Epithelial cell of prostate (primary cell): Measurements from ENCODE around the gene CA10.
A peak's percentile ranks its signal among the peaks of the same experiment; 100 is the strongest.

Source experiments
- DNase-seq: peaks from one replicate; pipeline ENCODE4 v3.0.0-alpha.2; 2011; ENCODE audit warnings: low read depth, low spot score
- H3K27ac ChIP-seq: fragments of 450-650 bp; 2 replicates; pipeline ENCODE4 v1.5.1; 2017; ENCODE audit warnings: mild to moderate bottlenecking

Gene CA10

DNA sequence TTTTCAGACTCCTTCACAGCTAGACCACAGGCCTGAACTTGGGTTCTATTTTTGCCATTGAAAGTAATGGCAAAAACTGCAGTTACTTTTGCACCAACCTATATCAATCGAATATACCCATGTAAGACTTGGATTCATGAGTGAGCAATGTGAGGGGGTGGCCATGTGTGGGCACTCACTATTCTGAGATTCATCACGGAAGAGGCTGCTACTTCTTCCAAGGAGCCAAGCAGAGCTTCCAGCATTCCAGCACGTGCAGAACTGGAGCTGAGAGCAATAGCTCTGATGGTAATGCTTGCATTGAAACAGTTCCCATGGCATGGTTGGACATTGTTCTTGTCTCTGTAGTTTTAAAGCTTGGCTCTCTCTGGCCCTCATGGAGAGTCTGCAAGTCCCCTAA is 327.6 kb downstream of the CA10 start:
- no peak for DNase-seq
- H3K27ac ChIP-seq, result no peak overlapping the region

GRCh38 chr17:51830451-51830850 is 328.1 kb downstream of the CA10 start:
- no peak overlapping the region for H3K27ac ChIP-seq
- no peak for DNase-seq

DNA sequence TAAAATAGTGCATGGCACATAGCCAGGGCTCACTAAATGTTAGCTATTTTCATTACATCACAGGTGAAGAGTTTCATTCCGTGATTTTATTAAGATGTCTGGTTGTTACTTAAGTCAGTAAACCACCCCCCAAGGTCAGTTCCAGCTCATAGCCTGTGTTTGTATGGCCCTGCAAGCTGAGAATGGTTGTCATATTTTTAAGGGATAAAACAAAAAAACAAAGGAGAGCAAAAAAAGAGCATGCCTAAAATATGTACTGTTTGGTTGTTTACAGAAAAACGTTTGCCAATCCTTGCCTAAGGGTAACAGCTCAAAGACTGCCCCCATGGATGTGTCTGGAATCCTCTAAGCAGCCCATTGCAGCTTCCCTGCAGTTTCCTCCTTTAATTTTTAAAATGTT is 329.6 kb downstream of the CA10 start:
- DNase-seq, result no peak
- no peak overlapping the region for H3K27ac ChIP-seq

DNA sequence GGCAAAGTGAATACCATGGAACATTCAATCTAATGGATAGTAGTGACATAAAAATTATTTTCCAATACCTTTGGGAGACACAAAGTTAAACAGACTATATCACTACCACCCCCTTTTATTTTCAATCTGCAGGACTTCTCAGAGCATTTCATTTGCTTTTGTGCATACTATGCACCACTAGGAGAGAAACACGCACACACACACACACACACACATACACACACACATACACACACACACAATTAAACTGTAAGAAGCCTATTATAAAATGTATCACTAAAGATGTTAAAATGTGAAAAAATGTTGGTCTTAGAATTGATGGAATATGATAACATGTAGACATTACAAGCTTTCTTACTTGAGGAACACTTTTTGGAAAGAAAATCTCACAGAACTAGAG is 331.4 kb downstream of the CA10 start:
- DNase-seq, result no peak
- H3K27ac ChIP-seq, result no peak overlapping the region

DNA sequence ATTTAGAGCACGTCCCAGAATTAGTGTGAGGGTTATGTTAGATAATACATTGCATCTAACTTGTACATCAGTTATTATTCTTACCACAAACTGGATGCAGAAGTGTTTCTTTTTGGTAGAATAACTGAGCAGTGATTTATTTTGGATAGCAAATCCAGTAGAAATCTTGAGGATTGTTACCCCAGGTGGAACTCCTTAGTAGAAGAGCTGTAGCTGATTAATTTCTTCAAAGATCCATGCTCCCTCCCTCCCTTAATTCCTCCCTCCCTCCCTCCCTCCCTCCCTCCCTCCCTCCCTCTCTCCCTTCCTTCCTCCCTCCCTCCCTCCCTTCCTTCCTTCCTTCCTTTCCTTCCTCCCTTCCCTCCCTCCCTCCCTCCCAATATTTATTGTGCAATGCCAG is 337.7 kb downstream of the CA10 start:
- no peak for DNase-seq
- peak overlapping the region; percentile 53 for H3K27ac ChIP-seq

DNA sequence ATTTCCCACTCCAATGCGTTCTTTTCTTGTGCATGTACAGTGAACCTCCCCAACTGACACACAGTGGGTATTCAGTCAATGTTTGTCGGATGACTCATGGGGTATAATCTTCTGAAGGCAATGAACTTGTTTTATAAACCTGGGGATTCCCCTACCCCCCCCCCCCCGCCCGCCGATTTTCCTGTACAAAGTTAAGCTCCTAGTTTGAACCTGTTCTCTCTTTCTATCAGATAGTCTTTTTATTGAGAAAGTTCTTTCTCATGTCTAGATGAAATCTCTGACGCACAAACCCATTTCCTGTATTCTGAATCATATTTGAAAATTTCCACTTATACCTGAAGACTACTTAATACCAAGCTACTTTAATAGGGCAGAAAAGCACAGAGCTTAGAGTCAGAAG is 338.3 kb downstream of the CA10 start:
- peak; percentile 31 for DNase-seq
- peak overlapping the region; percentile 53 for H3K27ac ChIP-seq

GRCh38 chr17:51819341-51820219 is 338.9 kb downstream of the CA10 start:
- peak overlapping the region; percentile 53 for H3K27ac ChIP-seq
- no peak for DNase-seq

DNA sequence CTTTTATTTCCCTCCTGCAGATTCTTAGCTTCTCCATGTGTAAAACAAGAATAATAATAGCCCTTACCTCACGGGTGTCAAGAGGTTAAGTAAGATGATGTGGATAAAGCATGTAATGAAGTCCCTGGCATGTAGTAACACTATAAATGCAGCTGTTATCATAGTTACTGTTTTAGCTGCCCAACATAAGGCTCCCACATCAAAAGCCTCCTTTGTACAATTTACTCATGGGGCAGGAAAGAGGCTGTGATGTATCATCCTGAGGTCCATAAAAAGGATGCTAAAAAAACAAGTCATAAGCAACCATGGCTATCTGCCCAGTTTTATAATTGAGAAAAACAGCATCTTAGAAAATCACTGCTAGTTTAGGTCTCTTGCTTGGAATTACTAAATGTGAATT is 339.7 kb downstream of the CA10 start:
- no peak overlapping the region for H3K27ac ChIP-seq

DNA sequence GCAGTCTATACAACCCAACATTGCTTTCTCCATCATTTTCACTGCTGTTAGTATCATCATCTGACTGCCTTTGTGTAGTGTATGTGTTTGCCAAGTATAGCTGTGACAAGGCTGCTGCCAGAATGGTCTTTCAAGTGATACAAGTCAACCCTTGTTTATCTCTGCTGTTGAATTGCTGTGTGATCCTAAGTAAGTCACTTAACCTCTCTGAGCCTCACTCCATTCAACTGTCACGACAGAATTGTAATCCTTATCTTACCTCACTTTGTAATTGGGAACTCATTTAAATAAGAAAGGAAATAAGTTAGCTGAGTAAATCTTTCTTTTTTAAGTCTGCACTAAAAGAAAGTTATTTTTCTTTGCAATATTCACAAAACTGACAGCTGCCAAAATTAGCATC is 340.6 kb downstream of the CA10 start:
- no peak overlapping the region for H3K27ac ChIP-seq

More for the DNA sequence above, 339.7 kb downstream of the CA10 start:
- DNase-seq, result peak; percentile 20

GRCh38 chr17:51817117-51817516 is 341.4 kb downstream of the CA10 start:
- no peak for DNase-seq
- no peak overlapping the region for H3K27ac ChIP-seq

More for the DNA sequence above, 340.6 kb downstream of the CA10 start:
- no peak for DNase-seq

DNA sequence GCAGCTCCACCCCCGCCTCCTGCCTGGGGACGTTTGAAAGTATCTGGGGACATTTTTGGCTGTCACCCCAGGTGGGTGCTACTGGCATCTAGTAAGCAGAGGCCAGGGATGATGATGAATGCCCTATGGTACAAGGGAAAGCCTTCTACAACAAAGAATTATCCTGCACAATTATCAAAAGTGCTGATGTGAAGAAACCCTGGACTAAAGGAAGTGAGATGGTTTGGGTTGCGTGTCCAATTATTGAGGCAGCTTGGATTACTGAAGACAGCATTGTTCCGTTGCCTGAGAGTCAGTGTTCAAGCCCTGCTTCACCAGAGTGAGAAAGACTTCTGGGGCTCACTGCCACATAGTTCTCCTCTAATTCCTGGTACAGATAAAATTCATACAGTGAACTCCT is 343.4 kb downstream of the CA10 start:
- no peak for DNase-seq
- no peak overlapping the region for H3K27ac ChIP-seq

DNA sequence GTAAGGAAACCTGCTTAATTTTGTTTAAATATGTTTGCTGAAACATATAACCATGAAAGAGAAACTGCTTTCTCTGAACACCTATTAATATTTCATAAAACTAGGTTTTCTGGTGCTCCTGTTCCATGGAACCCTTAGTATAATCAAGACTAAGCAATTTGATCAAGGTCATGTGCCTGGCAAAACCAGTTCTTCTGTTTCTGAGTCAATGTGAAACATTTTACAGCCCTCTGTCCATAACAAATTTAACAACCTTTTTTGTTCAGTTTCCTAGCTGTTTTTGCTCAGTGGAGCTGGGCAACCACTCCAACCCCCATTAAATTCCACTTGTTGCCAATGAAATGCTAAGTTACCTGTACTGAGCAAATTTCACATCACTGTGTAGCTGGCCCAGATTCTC is 344.0 kb downstream of the CA10 start:
- DNase-seq, result no peak
- H3K27ac ChIP-seq, result no peak overlapping the region

- no peak overlapping the region for H3K27ac ChIP-seq
- DNase-seq, result no peak
Measured at GRCh38 chr17:51813784-51814174, 344.7 kb downstream of the CA10 start.

GRCh38 chr17:51813140-51813783 is 345.3 kb downstream of the CA10 start:
- no peak for DNase-seq
- no peak overlapping the region for H3K27ac ChIP-seq

GRCh38 chr17:51807460-51807859 is 351.1 kb downstream of the CA10 start:
- no peak for DNase-seq
- H3K27ac ChIP-seq, result no peak overlapping the region

GRCh38 chr17:51805765-51806164 is 352.7 kb downstream of the CA10 start:
- no peak for DNase-seq
- H3K27ac ChIP-seq, result no peak overlapping the region

GRCh38 chr17:51805185-51805584 is 353.3 kb downstream of the CA10 start:
- no peak overlapping the region for H3K27ac ChIP-seq
- no peak for DNase-seq

GRCh38 chr17:51803161-51803560 is 355.4 kb downstream of the CA10 start:
- H3K27ac ChIP-seq, result no peak overlapping the region
- DNase-seq, result no peak

GRCh38 chr17:51802544-51802943 is 356.0 kb downstream of the CA10 start:
- no peak overlapping the region for H3K27ac ChIP-seq
- no peak for DNase-seq

DNA sequence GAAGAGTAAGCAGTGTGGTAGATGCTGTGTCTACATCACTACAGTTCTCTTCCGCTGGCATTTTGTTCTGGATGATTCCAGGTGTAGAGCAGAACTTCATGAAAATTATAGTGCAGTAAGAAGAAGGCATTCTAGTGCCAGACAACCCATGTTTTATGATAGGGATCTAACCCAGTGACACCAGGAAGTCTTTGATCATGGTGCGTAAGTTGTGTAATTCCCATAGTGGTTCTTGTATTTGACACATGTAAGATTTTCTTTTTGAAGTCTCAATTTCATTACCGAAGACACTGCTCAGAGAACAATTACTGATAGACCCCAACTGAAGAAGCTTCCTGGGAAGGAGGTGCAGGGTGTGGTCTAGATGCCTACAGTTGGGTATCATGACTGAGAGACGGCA is 356.9 kb downstream of the CA10 start:
- no peak for DNase-seq
- no peak overlapping the region for H3K27ac ChIP-seq

DNA sequence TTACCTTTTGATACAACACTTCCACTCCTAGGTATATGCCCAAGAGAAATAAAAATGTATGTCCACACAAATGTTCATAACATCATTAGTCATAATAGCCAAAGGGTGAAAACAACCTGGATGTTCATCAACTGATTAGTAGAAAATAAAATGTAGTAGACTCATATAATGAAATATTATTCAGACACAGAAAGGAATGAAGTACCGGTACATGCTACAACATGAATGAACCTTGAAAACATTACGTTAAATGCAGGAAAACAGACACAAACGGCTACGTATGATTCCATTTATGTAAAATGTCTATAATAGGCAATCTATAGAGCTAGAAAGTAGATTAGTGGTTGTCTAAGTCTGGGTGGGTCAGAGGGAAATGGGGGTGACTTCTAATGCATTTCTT is 358.5 kb downstream of the CA10 start:
- no peak for DNase-seq
- H3K27ac ChIP-seq, result no peak overlapping the region

DNA sequence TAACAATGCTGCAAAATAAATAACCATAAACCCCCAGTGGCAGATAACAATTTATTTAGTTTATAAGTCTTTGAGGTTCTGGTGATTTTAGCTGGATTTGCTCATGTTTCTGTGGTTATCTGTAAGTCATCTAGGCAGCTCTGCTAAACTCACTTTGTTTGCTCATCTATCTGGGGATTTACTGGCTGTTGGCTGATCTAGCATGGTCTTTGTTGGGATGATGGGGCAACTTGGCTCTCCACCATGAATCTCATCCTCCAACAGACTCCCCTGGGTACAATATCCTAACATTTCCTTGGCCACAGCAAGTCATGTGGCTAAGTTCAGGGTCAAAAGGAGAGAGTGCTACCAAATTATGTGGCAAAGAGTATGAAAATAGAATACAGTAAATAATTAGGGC is 359.3 kb downstream of the CA10 start:
- DNase-seq, result no peak
- no peak overlapping the region for H3K27ac ChIP-seq
